GM12878 (cell line): ENCODE results near the gene HSPA2. TPM values are rescaled to one million over a fixed set of nuclear protein-coding genes. Genes with fewer than 3 reads are reported as not detected.

Source experiments
- ATAC-seq: fragments of 200-7000 bp; cut with Tn5 transposase; 3 replicates; pipeline ENCODE4 v1.9.1; 2020; ENCODE audit warnings: mild to moderate bottlenecking, moderate library complexity
- BruUV-seq: library from RNA; stranded (reverse); fragments of 400-500 nt; replicated peaks from 2 replicates; lab custom pipeline; 2021; lab: Mats Ljungman, UMichigan
- CTCF ChIA-PET: fragments of 300-600 bp; sonication (Branson Sonifier 250); formaldehyde crosslinking; extraction: SDS; loops from one replicate; lab custom pipeline; 2021; ENCODE audit warnings: inconsistent platforms; lab: Yijun Ruan, JAX
- POLR2A ChIA-PET: fragments of 350-600 bp; formaldehyde crosslinking; extraction: SDS; loops from one replicate; lab custom pipeline; 2021; ENCODE audit warnings: inconsistent platforms; lab: Charles Lee
- RAD21 ChIA-PET: fragments of 300-600 bp; sonication (Branson Sonifier 250); formaldehyde crosslinking; loops from one replicate; lab custom pipeline; 2023; ENCODE audit warnings: antibody characterized with exemption; ENCODE audit not compliant: unreplicated experiment; lab: Charles Lee
- SMC1A ChIA-PET: fragments of 300-600 bp; sonication (Branson Sonifier 250); formaldehyde crosslinking; loops from one replicate; lab custom pipeline; 2023; ENCODE audit not compliant: unreplicated experiment, uncharacterized antibody; lab: Charles Lee
- DNase-seq: peaks from one replicate; pipeline ENCODE4 v3.0.0-alpha.2; 2011; ENCODE audit warnings: low read depth, low spot score
- FAIRE-seq: peaks from 3 replicates; lab custom pipeline; 2011; peaks lifted over from hg19 to GRCh38; lab: Jason Lieb, UNC
- H2AFZ ChIP-seq: 2 replicates; pipeline ENCODE4 v1.6.0; 2011; ENCODE audit warnings: low read depth, low read length, control low read depth; ENCODE audit not compliant: control insufficient read depth
- H3K27ac ChIP-seq: 2 replicates; pipeline ENCODE4 v1.5.1; 2011; ENCODE audit warnings: control low read depth; ENCODE audit not compliant: control insufficient read depth, insufficient read depth
- H3K27me3 ChIP-seq, 2 experiments: replicated peaks in 1 of 2; 2 replicates each; pipeline versions ENCODE4 v1.6.0 to v1.6.1; 2011; ENCODE audit warnings: low read length in 1 of 2; ENCODE audit not compliant: control insufficient read depth in 2 of 2, insufficient read depth in 2 of 2
- H3K36me3 ChIP-seq, 2 experiments: 2 replicates each; pipeline ENCODE4 v1.5.1; 2011; ENCODE audit warnings: low read length in 1 of 2; ENCODE audit not compliant: control insufficient read depth in 2 of 2, insufficient read depth in 2 of 2
- H3K4me1 ChIP-seq: 2 replicates; pipeline ENCODE4 v1.6.1; 2011; ENCODE audit warnings: mild to moderate bottlenecking, low read length, moderate library complexity, mixed read lengths; ENCODE audit not compliant: control insufficient read depth, insufficient read depth
- H3K4me2 ChIP-seq: 2 replicates; pipeline ENCODE4 v1.6.0; 2011; ENCODE audit warnings: control low read depth; ENCODE audit not compliant: control insufficient read depth, insufficient read depth
- H3K4me3 ChIP-seq: fragments of 200-600 bp; sonication (generic); 2 replicates; pipeline ENCODE4 v1.5.1; 2016
- H3K79me2 ChIP-seq: 2 replicates; pipeline ENCODE4 v1.6.0; 2011; ENCODE audit warnings: low read length; ENCODE audit not compliant: control insufficient read depth, insufficient read depth
- H3K9ac ChIP-seq: 2 replicates; pipeline ENCODE4 v1.8.0; 2011; ENCODE audit warnings: low read length, control low read depth, mixed read lengths; ENCODE audit not compliant: control insufficient read depth, insufficient read depth
- H3K9me3 ChIP-seq: replicated peaks from 3 replicates; pipeline ENCODE4 v1.5.1; 2011; ENCODE audit warnings: mild to moderate bottlenecking, low read length; ENCODE audit not compliant: control insufficient read depth, insufficient read depth
- H4K20me1 ChIP-seq: 2 replicates; pipeline ENCODE4 v1.6.0; 2011; ENCODE audit not compliant: control insufficient read depth, insufficient read depth
- CREM ChIP-seq: IDR thresholded peaks from 2 replicates; pipeline ENCODE4 v1.6.1; 2014; ENCODE audit warnings: antibody characterized with exemption, low read depth
- ESRRA ChIP-seq: IDR thresholded peaks from 2 replicates; pipeline ENCODE4 v1.6.1; 2012; ENCODE audit warnings: mild to moderate bottlenecking, low read length, improper control_type of control experiment
- EZH2 ChIP-seq: IDR thresholded peaks from 2 replicates; pipeline ENCODE4 v1.6.1; 2012; ENCODE audit warnings: low read depth, mild to moderate bottlenecking, control low read depth, inconsistent platforms, low read length, borderline replicate concordance; ENCODE audit not compliant: control insufficient read depth
- FOXK2 ChIP-seq: fragments of 450-650 bp; IDR thresholded peaks from 2 replicates; pipeline ENCODE4 v1.6.1; 2017; ENCODE audit warnings: mild to moderate bottlenecking, moderate library complexity
- IRF3 ChIP-seq: fragments of 450-650 bp; IDR thresholded peaks from 2 replicates; pipeline ENCODE4 v1.6.1; 2014; ENCODE audit warnings: mild to moderate bottlenecking
- JUNB ChIP-seq: IDR thresholded peaks from 2 replicates; pipeline ENCODE4 v1.6.1; 2016; ENCODE audit warnings: antibody characterized with exemption, mild to moderate bottlenecking
- KAT2A ChIP-seq: conservative IDR thresholded peaks from 2 replicates; pipeline ENCODE4 v1.6.1; 2011; ENCODE audit warnings: low read depth, low read length; ENCODE audit not compliant: control insufficient read depth
- MTA2 ChIP-seq: fragments of 450-650 bp; IDR thresholded peaks from 2 replicates; pipeline ENCODE4 v1.6.1; 2016; ENCODE audit warnings: low read depth, mild to moderate bottlenecking, moderate library complexity
- NFXL1 ChIP-seq: fragments of 450-650 bp; IDR thresholded peaks from 2 replicates; pipeline ENCODE4 v1.6.1; 2017; ENCODE audit warnings: antibody characterized with exemption, mild to moderate bottlenecking, borderline replicate concordance
- NKRF ChIP-seq: fragments of 450-650 bp; conservative IDR thresholded peaks from 2 replicates; pipeline ENCODE4 v1.6.1; 2017; ENCODE audit warnings: mild to moderate bottlenecking, moderate library complexity
- NRF1 ChIP-seq: conservative IDR thresholded peaks from 2 replicates; pipeline ENCODE4 v1.6.1; 2011; ENCODE audit warnings: mild to moderate bottlenecking, low read depth, low read length, improper control_type of control experiment
- PAX8 ChIP-seq: fragments of 450-650 bp; IDR thresholded peaks from 2 replicates; pipeline ENCODE4 v1.6.1; 2017; ENCODE audit warnings: mild to moderate bottlenecking, moderate library complexity
- PBX3 ChIP-seq: IDR thresholded peaks from 2 replicates; pipeline ENCODE4 v1.6.1; 2011; ENCODE audit warnings: mild to moderate bottlenecking, low read depth, low read length, moderate library complexity; ENCODE audit not compliant: insufficient replicate concordance
- PML ChIP-seq: IDR thresholded peaks from 2 replicates; pipeline ENCODE4 v1.6.1; 2012; ENCODE audit warnings: low read length, inconsistent platforms
- SIX5 ChIP-seq: IDR thresholded peaks from 2 replicates; pipeline ENCODE4 v1.6.1; 2011; ENCODE audit warnings: mild to moderate bottlenecking, low read depth, low read length, moderate library complexity; ENCODE audit not compliant: severe bottlenecking
- TCF7 ChIP-seq: IDR thresholded peaks from 2 replicates; pipeline ENCODE4 v1.6.1; 2014; ENCODE audit warnings: antibody characterized with exemption, borderline replicate concordance
- ZSCAN29 ChIP-seq: fragments of 450-650 bp; IDR thresholded peaks from 2 replicates; pipeline ENCODE4 v1.6.1; 2017; ENCODE audit warnings: mild to moderate bottlenecking, moderate library complexity
- WGBS: methylation state at CpG from one replicate; pipeline ENCODE4 v1.1.6; 2016; ENCODE audit warnings: low lambda C conversion rate; ENCODE audit not compliant: insufficient replicate concordance, insufficient coverage; ENCODE audit errors: missing lambda C conversion rate; 5-methylcytosine and 5-hydroxymethylcytosine counted together
- in situ Hi-C: fragments of 300-500 bp; cut with MboI; formaldehyde crosslinking; loops from 9 replicates; pipeline ENCODE4 v1.14.3; 2018; ENCODE audit warnings: mixed read lengths
- intact Hi-C: fragments of 100-400 bp; cut with micrococcal nuclease; formaldehyde crosslinking; loops from one replicate; pipeline ENCODE4 v1.14.2; 2022; ENCODE audit not compliant: unreplicated experiment
- polyA plus RNA-seq, 11 experiments: library from polyadenylated mRNA; depleted of rRNA in 4 of 11; unstranded in 6 of 11; stranded (reverse) in 5 of 11; fragments of >200 nt; fragmentation: Nextera tagmentation in 4 of 11; fragmentation: Illumina TruSeq in 1 of 11; extraction: Ambion mirVana in 4 of 11; extraction: Trizol in 1 of 11; gene quantifications; 1 replicate in 1 of 11; 2 replicates in 10 of 11; pipeline versions ENCODE4 v1.2.1 to v1.2.3, GENCODE V29; 2011 to 2016; ENCODE audit warnings: inconsistent platforms in 2 of 11, missing spikeins in 2 of 11, low read depth in 1 of 11
- total RNA-seq, 4 experiments: library from RNA; depleted of rRNA in 3 of 4; stranded (reverse); fragments of >200 nt in 3 of 4; fragmentation: Illumina TruSeq in 1 of 4; extraction: Trizol in 1 of 4; gene quantifications; 2 replicates each; pipeline versions ENCODE4 v1.2.1 to v1.2.3, GENCODE V29; 2013 to 2021

The HSPA2 gene
- total and polyA plus RNA-seq, 10 of the 15 experiments (the other 5 are each of a cell fraction or from before 2014, with no cell fraction given), result 0.02 to 1.2 (median 0.65) TPM

- Histone ChIP-seq H3K36me3 (peaks cover 6 to 24% of the 10 kb centered on the region in 2 experiments), H3K4me2 (no peak overlapping the region), H3K79me2 (peaks cover 81% of the 10 kb centered on the region), H3K9me3 (no peaks in the 10 kb centered on the region), H2AFZ (no peak overlapping the region), H4K20me1 (no peaks in the 10 kb centered on the region), H3K27ac (no peak overlapping the region), H3K9ac (no peak overlapping the region), H3K4me1 (peaks cover 8% of the 10 kb centered on the region; the same call in 1 of the 2 replicates), H3K27me3 (no peaks in the 10 kb centered on the region), H3K4me3 (no peak overlapping the region)
- in situ Hi-C loops (no loop called here), intact Hi-C loops (no loop called here)
- RAD21 ChIA-PET, result interaction anchor here (0.7 to 1.1 kb wide), 2 partner anchors 10 to 106 kb away, joined by 3 read pairs; no protein-coding TSS in a partner anchor
- SMC1A ChIA-PET, result interaction anchor here (0.8 to 1.3 kb wide), 2 partner anchors 9 to 118 kb away, joined by 4 read pairs; no protein-coding TSS in a partner anchor
- no TSS peak for BruUV-seq
- FAIRE-seq, result no peak
- CTCF ChIA-PET, result no interaction called here
- no peak for DNase-seq
- TF ChIP-seq NFXL1 (no peak), NRF1 (no peak), IRF3 (no peak), TCF7 (no peak), ZSCAN29 (no peak), PML (no peak), FOXK2 (no peak), ESRRA (no peak), PAX8 (no peak), NKRF (no peak), SIX5 (no peak), EZH2 (no peak), KAT2A (no peak), CREM (no peak), MTA2 (no peak), PBX3 (no peak), JUNB (no peak)
- WGBS, result 86% methylated on average over 4 of the region's 4 CpGs
- POLR2A ChIA-PET, result interaction anchor here (0.6 kb wide), 1 partner anchor 71 kb away, joined by 7 read pairs; no protein-coding TSS in a partner anchor
- ATAC-seq, result no peak
These were observed 22.3 kb upstream of the HSPA2 start for GRCh38 chr14:64518229-64518628.
